Neuronal stem cell (in vitro differentiated cells): ENCODE data around the gene ILF3.
A peak's percentile ranks its signal among the peaks of the same experiment; 100 is the strongest.

Source experiments
- DNase-seq: peaks from one replicate; pipeline ENCODE4 v3.0.0-alpha.2; 2013; ENCODE audit warnings: low spot score
- H2AFZ ChIP-seq: one replicate; pipeline ENCODE4 v1.6.1; 2013; ENCODE audit warnings: mild to moderate bottlenecking, low read length, inconsistent platforms
- H2AK5ac ChIP-seq: 2 replicates; pipeline ENCODE4 v1.6.1; 2013; ENCODE audit warnings: low read depth, mild to moderate bottlenecking, inconsistent platforms, low read length, moderate library complexity, mixed read lengths
- H2BK120ac ChIP-seq: 2 replicates; pipeline ENCODE4 v1.6.1; 2013; ENCODE audit warnings: low read depth, mild to moderate bottlenecking, inconsistent platforms, low read length, moderate library complexity, mixed read lengths
- H2BK12ac ChIP-seq: one replicate; pipeline ENCODE4 v1.6.1; 2013; ENCODE audit warnings: low read length, inconsistent platforms
- H2BK15ac ChIP-seq: 2 replicates; pipeline ENCODE4 v1.6.1; 2013; ENCODE audit warnings: mild to moderate bottlenecking, low read length, inconsistent platforms, mixed read lengths
- H2BK5ac ChIP-seq: one replicate; pipeline ENCODE4 v1.6.1; 2013; ENCODE audit warnings: inconsistent platforms, mild to moderate bottlenecking, low read length, moderate library complexity
- H3K14ac ChIP-seq: one replicate; pipeline ENCODE4 v1.6.1; 2013; ENCODE audit warnings: low read length, inconsistent platforms
- H3K18ac ChIP-seq: 2 replicates; pipeline ENCODE4 v1.6.1; 2013; ENCODE audit warnings: low read length, inconsistent platforms
- H3K23ac ChIP-seq: 2 replicates; pipeline ENCODE4 v1.6.1; 2013; ENCODE audit warnings: low read depth, mild to moderate bottlenecking, mixed read lengths, low read length, inconsistent platforms; ENCODE audit not compliant: poor library complexity
- H3K27ac ChIP-seq: replicated peaks from 3 replicates; pipeline ENCODE4 v1.5.1; 2013; ENCODE audit warnings: low read length, inconsistent platforms
- H3K27me3 ChIP-seq, 3 experiments: 2 replicates each; pipeline ENCODE4 v1.6.1; 2013; ENCODE audit warnings: low read length in 3 of 3, mild to moderate bottlenecking in 2 of 3, inconsistent platforms in 1 of 3, low read depth in 1 of 3, mixed read lengths in 1 of 3, moderate library complexity in 1 of 3; ENCODE audit not compliant: control insufficient read depth in 3 of 3, insufficient read depth in 3 of 3
- H3K36me3 ChIP-seq, 2 donors: replicated peaks in 1 of 2; 2 replicates each; pipeline ENCODE4 v1.6.1; 2013; ENCODE audit warnings: low read length in 2 of 2; ENCODE audit not compliant: control insufficient read depth in 2 of 2, insufficient read depth in 2 of 2
- H3K4ac ChIP-seq: 2 replicates; pipeline ENCODE4 v1.6.1; 2013; ENCODE audit warnings: inconsistent platforms, mild to moderate bottlenecking, low read length, moderate library complexity
- H3K4me1 ChIP-seq, 2 donors: 1 replicate in 1 of 2; 2 replicates in 1 of 2; pipeline ENCODE4 v1.6.1; 2013; ENCODE audit warnings: low read length in 2 of 2, low read depth in 1 of 2; ENCODE audit not compliant: control insufficient read depth in 2 of 2, insufficient read depth in 1 of 2
- H3K4me2 ChIP-seq: one replicate; pipeline ENCODE4 v1.6.1; 2013; ENCODE audit warnings: mild to moderate bottlenecking, low read length, inconsistent platforms; ENCODE audit not compliant: insufficient read depth, poor library complexity, severe bottlenecking
- H3K4me3 ChIP-seq, 2 donors: 2 replicates each; pipeline ENCODE4 v1.5.1; 2013; ENCODE audit warnings: low read length in 2 of 2, mild to moderate bottlenecking in 2 of 2, inconsistent platforms in 1 of 2, moderate library complexity in 1 of 2
- H3K79me1 ChIP-seq: one replicate; pipeline ENCODE4 v1.6.1; 2013; ENCODE audit warnings: low read depth, mild to moderate bottlenecking, inconsistent platforms, low read length, moderate library complexity
- H3K9ac ChIP-seq: one replicate; pipeline ENCODE4 v1.6.1; 2013; ENCODE audit warnings: mild to moderate bottlenecking, low read depth, low read length, inconsistent platforms; ENCODE audit not compliant: poor library complexity
- H3K9me3 ChIP-seq, 2 donors: replicated peaks in 1 of 2; 2 replicates each; pipeline versions ENCODE3 to v1.6.1; 2013; ENCODE audit warnings: low read length in 2 of 2, mild to moderate bottlenecking in 2 of 2, inconsistent platforms in 1 of 2, low read depth in 1 of 2, mixed read lengths in 1 of 2, moderate library complexity in 1 of 2; ENCODE audit not compliant: control insufficient read depth in 2 of 2, insufficient read depth in 1 of 2
- H4K8ac ChIP-seq: one replicate; pipeline ENCODE4 v1.6.1; 2013; ENCODE audit warnings: low read depth, mild to moderate bottlenecking, inconsistent platforms, low read length, moderate library complexity
- H4K91ac ChIP-seq: one replicate; pipeline ENCODE4 v1.6.1; 2013; ENCODE audit warnings: low read length, low read depth, mild to moderate bottlenecking, inconsistent platforms; ENCODE audit not compliant: poor library complexity
- WGBS, 2 donors: extraction: QIAGEN DNeasy Blood & Tissue Kit; methylation state at CpG; one replicate each; pipeline ENCODE4 v1.1.7; 2013; ENCODE audit warnings: missing lambda C conversion rate in 2 of 2, mixed read lengths in 1 of 2; ENCODE audit not compliant: insufficient read length in 2 of 2, insufficient replicate concordance in 1 of 2; ENCODE audit errors: extremely low coverage in 2 of 2; 5-methylcytosine and 5-hydroxymethylcytosine counted together

ILF3 gene

GRCh38 chr19:10631874-10632273 is 22.3 kb upstream of the ILF3 start:
- no peak overlapping the region for H4K8ac ChIP-seq
- no peak overlapping the region for H3K27ac ChIP-seq
- H2BK12ac ChIP-seq = no peak overlapping the region
- DNase-seq = no peak
- no peak overlapping the region for H4K91ac ChIP-seq
- H3K14ac ChIP-seq = no peak overlapping the region
- H3K27me3 ChIP-seq = no peaks in the 10 kb centered on the region
- H3K36me3 ChIP-seq = peaks cover 50 to 92% of the 10 kb centered on the region in 2 donors
- no peak overlapping the region for H3K4ac ChIP-seq
- no peak overlapping the region for H3K4me2 ChIP-seq
- no peaks in the 10 kb centered on the region for H3K9me3 ChIP-seq
- no peak overlapping the region for H3K18ac ChIP-seq
- no peak overlapping the region for H2AK5ac ChIP-seq
- H2BK15ac ChIP-seq = no peak overlapping the region
- peaks cover 0 to 6% of the 10 kb centered on the region in 2 donors for H3K4me1 ChIP-seq
- H3K9ac ChIP-seq = no peak overlapping the region
- no peak overlapping the region for H2BK5ac ChIP-seq
- H3K4me3 ChIP-seq = peak overlapping the region in 1 of 2 donors; percentile 50
- peaks cover 2% of the 10 kb centered on the region for H3K79me1 ChIP-seq
- no CpG with 5 or more reads among the region's 14 CpGs for WGBS, 2 donors
- H2AFZ ChIP-seq = no peak overlapping the region
- H3K23ac ChIP-seq = no peak overlapping the region
- H2BK120ac ChIP-seq = no peak overlapping the region

DNA sequence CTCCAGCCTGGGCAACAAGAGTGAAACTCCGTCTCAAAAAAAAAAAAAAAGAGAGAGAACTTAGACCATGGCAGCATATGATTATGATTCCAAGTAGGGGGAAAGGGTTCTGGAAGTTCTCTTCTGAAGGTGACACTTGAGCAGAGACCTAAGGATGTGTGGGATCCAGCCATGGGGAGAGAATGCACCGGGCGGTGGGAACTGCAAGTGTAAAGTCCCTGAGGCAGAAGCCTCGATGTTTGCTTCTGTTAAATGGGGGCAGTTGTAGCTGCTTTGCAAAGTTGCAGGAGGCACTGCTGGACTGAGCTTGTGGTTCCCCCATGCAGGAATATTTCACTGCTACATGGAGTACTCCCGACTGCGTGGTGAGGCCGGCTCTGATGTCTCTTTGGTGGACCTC is 19.7 kb upstream of the ILF3 start:
- Histone ChIP-seq H2AFZ (no peak overlapping the region), H3K4ac (no peak overlapping the region), H3K18ac (no peak overlapping the region), H3K9ac (no peak overlapping the region), H3K79me1 (peaks cover 2% of the 10 kb centered on the region), H3K4me3 (no peak overlapping the region), H3K4me2 (no peak overlapping the region), H2AK5ac (no peak overlapping the region), H3K27ac (no peak overlapping the region), H4K8ac (no peak overlapping the region), H3K27me3 (no peaks in the 10 kb centered on the region), H3K9me3 (no peaks in the 10 kb centered on the region), H3K14ac (no peak overlapping the region), H2BK5ac (no peak overlapping the region), H2BK15ac (no peak overlapping the region), H2BK120ac (no peak overlapping the region), H2BK12ac (no peak overlapping the region), H3K36me3 (peaks cover 49 to 92% of the 10 kb centered on the region in 2 donors), H3K23ac (no peak overlapping the region), H3K4me1 (no peaks in the 10 kb centered on the region), H4K91ac (no peak overlapping the region)
- WGBS, 2 donors = no CpG with 5 or more reads among the region's 7 CpGs
- no peak for DNase-seq

DNA sequence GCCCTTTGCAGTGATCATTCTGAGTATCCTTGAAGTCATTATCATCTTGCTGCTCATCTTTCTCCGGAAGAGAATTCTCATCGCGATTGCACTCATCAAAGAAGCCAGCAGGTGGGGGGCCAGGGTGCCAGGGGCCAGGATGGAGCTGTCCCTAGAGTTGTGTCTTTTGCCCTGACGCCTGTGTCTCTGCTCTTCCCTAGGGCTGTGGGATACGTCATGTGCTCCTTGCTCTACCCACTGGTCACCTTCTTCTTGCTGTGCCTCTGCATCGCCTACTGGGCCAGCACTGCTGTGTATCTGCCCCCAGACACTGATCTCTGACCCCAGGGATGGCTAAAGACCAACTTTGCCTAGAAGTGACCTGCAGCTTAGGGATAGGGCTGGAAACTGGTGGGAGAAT is 19.2 kb upstream of the ILF3 start:
- no peak for DNase-seq
- no peak overlapping the region for H3K27ac ChIP-seq
- H2AK5ac ChIP-seq = no peak overlapping the region
- no peaks in the 10 kb centered on the region for H3K4me1 ChIP-seq
- no peak overlapping the region for H3K4me2 ChIP-seq
- no peak overlapping the region for H4K8ac ChIP-seq
- no peak overlapping the region for H2BK12ac ChIP-seq
- H3K9me3 ChIP-seq = no peaks in the 10 kb centered on the region
- peaks cover 49 to 93% of the 10 kb centered on the region in 2 donors for H3K36me3 ChIP-seq
- no peak overlapping the region for H2BK15ac ChIP-seq
- H3K27me3 ChIP-seq = no peaks in the 10 kb centered on the region
- H2BK5ac ChIP-seq = no peak overlapping the region
- no peak overlapping the region for H2BK120ac ChIP-seq
- H3K9ac ChIP-seq = no peak overlapping the region
- no peak overlapping the region for H4K91ac ChIP-seq
- H3K14ac ChIP-seq = no peak overlapping the region
- H3K79me1 ChIP-seq = peaks cover 2% of the 10 kb centered on the region
- WGBS, 2 donors = no CpG with 5 or more reads among the region's 6 CpGs
- H3K4ac ChIP-seq = no peak overlapping the region
- no peak overlapping the region for H3K23ac ChIP-seq
- H3K4me3 ChIP-seq = no peak overlapping the region
- no peak overlapping the region for H3K18ac ChIP-seq
- no peak overlapping the region for H2AFZ ChIP-seq

- Histone ChIP-seq H3K4me2 (no peak overlapping the region), H3K4ac (no peak overlapping the region), H2AFZ (no peak overlapping the region), H3K4me3 (no peak overlapping the region), H3K23ac (peak overlapping the region; percentile 89), H3K9ac (peak overlapping the region; percentile 66), H2BK15ac (no peak overlapping the region), H3K36me3 (peaks cover 48 to 95% of the 10 kb centered on the region in 2 donors), H2BK120ac (no peak overlapping the region), H2BK5ac (no peak overlapping the region), H2BK12ac (no peak overlapping the region), H3K27me3 (no peaks in the 10 kb centered on the region), H3K4me1 (no peaks in the 10 kb centered on the region), H3K27ac (no peak overlapping the region), H3K9me3 (no peaks in the 10 kb centered on the region), H3K79me1 (peaks cover 2% of the 10 kb centered on the region), H4K91ac (no peak overlapping the region), H2AK5ac (no peak overlapping the region), H3K18ac (no peak overlapping the region), H3K14ac (no peak overlapping the region), H4K8ac (no peak overlapping the region)
- no peak for DNase-seq
- no CpG with 5 or more reads among the region's 37 CpGs for WGBS, 2 donors
These were observed 17.7 kb upstream of the ILF3 start for GRCh38 chr19:10636304-10636972.
